HEK293 (cell line): ENCODE data around the gene SRPRB.

Experiments used
- CTCF ChIA-PET: fragments of 350-600 bp; formaldehyde crosslinking; extraction: SDS; loops from one replicate; lab custom pipeline; 2021; ENCODE audit warnings: antibody characterized with exemption; lab: Yijun Ruan, JAX
- POLR2A ChIA-PET: fragments of 300-600 bp; formaldehyde crosslinking; extraction: SDS; loops from one replicate; lab custom pipeline; 2020; ENCODE audit warnings: antibody characterized with exemption, inconsistent platforms; lab: Yijun Ruan, JAX
- H3K27ac ChIP-seq: fragments of 200-500 bp; sonication (Bioruptor generic); 2 replicates; pipeline ENCODE4 v1.5.1; 2014; ENCODE audit warnings: low read depth, low read length, control low read depth, inconsistent platforms; ENCODE audit errors: extremely low read depth
- H3K36me3 ChIP-seq, 2 experiments: fragments of 200-500 bp in 1 of 2; sonication (Bioruptor generic) in 1 of 2; 1 replicate in 1 of 2; 2 replicates in 1 of 2; pipeline ENCODE4 v1.5.1; 2014 to 2017; ENCODE audit warnings: inconsistent platforms in 2 of 2, low read length in 2 of 2; ENCODE audit not compliant: control insufficient read depth in 2 of 2, insufficient read depth in 1 of 2
- H3K4me1 ChIP-seq: fragments of 200-500 bp; sonication (Bioruptor generic); 2 replicates; pipeline ENCODE4 v1.5.1; 2014; ENCODE audit warnings: mild to moderate bottlenecking, low read length, inconsistent platforms; ENCODE audit not compliant: control insufficient read depth, insufficient read depth
- H3K4me3 ChIP-seq: 2 replicates; pipeline ENCODE4 v1.5.1; 2011; ENCODE audit warnings: low read depth, mild to moderate bottlenecking, control low read depth, low read length, moderate library complexity
- H3K9me3 ChIP-seq: fragments of 200-500 bp; sonication (Bioruptor generic); 2 replicates; pipeline ENCODE4 v1.5.1; 2014; ENCODE audit warnings: low read depth, low read length, inconsistent platforms; ENCODE audit not compliant: control insufficient read depth, insufficient read depth
- BCL6B ChIP-seq: fragments of 450-650 bp; formaldehyde crosslinking; IDR thresholded peaks from 2 replicates; pipeline ENCODE4 v1.5.1; 2017; ENCODE audit warnings: missing biosample characterization, missing genetic modification characterization
- GFI1B ChIP-seq: fragments of 450-650 bp; formaldehyde crosslinking; IDR thresholded peaks from 2 replicates; pipeline ENCODE4 v1.5.1; 2016; ENCODE audit warnings: missing biosample characterization, missing genetic modification characterization
- GLI2 ChIP-seq: fragments of 450-650 bp; formaldehyde crosslinking; IDR thresholded peaks from 2 replicates; pipeline ENCODE4; 2017; ENCODE audit warnings: missing biosample characterization, missing genetic modification characterization, low read depth, borderline replicate concordance
- KLF8 ChIP-seq: fragments of 450-650 bp; formaldehyde crosslinking; IDR thresholded peaks from 2 replicates; pipeline ENCODE4 v1.5.1; 2016; ENCODE audit warnings: missing biosample characterization, missing genetic modification characterization
- OSR2 ChIP-seq: fragments of 450-650 bp; formaldehyde crosslinking; IDR thresholded peaks from 2 replicates; pipeline ENCODE4 v1.5.1; 2016; ENCODE audit warnings: missing biosample characterization, missing genetic modification characterization
- SCRT2 ChIP-seq: fragments of 450-650 bp; formaldehyde crosslinking; IDR thresholded peaks from 2 replicates; pipeline ENCODE4 v1.5.1; 2016; ENCODE audit warnings: missing biosample characterization, missing genetic modification characterization
- ZBTB1 ChIP-seq: fragments of 450-650 bp; formaldehyde crosslinking; IDR thresholded peaks from 2 replicates; pipeline ENCODE4 v1.5.1; 2016; ENCODE audit warnings: missing biosample characterization, missing genetic modification characterization
- ZNF2 ChIP-seq: fragments of 450-650 bp; formaldehyde crosslinking; IDR thresholded peaks from 2 replicates; pipeline ENCODE4 v1.5.1; 2016; ENCODE audit warnings: missing biosample characterization, missing genetic modification characterization
- ZNF394 ChIP-seq: fragments of 450-650 bp; formaldehyde crosslinking; IDR thresholded peaks from 2 replicates; pipeline ENCODE4 v1.5.1; 2016; ENCODE audit warnings: missing biosample characterization, missing genetic modification characterization, mild to moderate bottlenecking, moderate library complexity, borderline replicate concordance
- ZNF544 ChIP-seq: fragments of 450-650 bp; formaldehyde crosslinking; IDR thresholded peaks from 2 replicates; pipeline ENCODE4 v1.5.0; 2017; ENCODE audit warnings: missing biosample characterization, missing genetic modification characterization
- ZNF580 ChIP-seq: fragments of 450-650 bp; formaldehyde crosslinking; IDR thresholded peaks from 2 replicates; pipeline ENCODE4 v1.5.1; 2016; ENCODE audit warnings: missing biosample characterization, missing genetic modification characterization
- ZNF596 ChIP-seq: fragments of 450-650 bp; IDR thresholded peaks from 2 replicates; pipeline ENCODE4 v1.5.0; 2018; ENCODE audit warnings: missing biosample characterization, mild to moderate bottlenecking, missing genetic modification characterization, moderate library complexity
- ZNF623 ChIP-seq: fragments of 450-650 bp; formaldehyde crosslinking; IDR thresholded peaks from 2 replicates; pipeline ENCODE4 v1.5.1; 2016; ENCODE audit warnings: missing biosample characterization, missing genetic modification characterization
- TF ChIP-seq, protein P1 (sequence below): IDR thresholded peaks from 2 replicates; pipeline ENCODE4 v1.6.1; 2011; ENCODE audit warnings: mild to moderate bottlenecking, low read depth, low read length, borderline replicate concordance
- TF ChIP-seq, protein P2 (sequence below): fragments of 450-650 bp; formaldehyde crosslinking; IDR thresholded peaks from 2 replicates; pipeline ENCODE4 v1.5.1; 2016; ENCODE audit warnings: missing biosample characterization, missing genetic modification characterization
- TF ChIP-seq, protein P3 (sequence below): fragments of 450-650 bp; formaldehyde crosslinking; IDR thresholded peaks from 2 replicates; pipeline ENCODE4 v1.5.1; 2017; ENCODE audit warnings: missing biosample characterization, missing genetic modification characterization
- TF ChIP-seq, protein P4 (sequence below): fragments of 450-650 bp; formaldehyde crosslinking; IDR thresholded peaks from 2 replicates; pipeline ENCODE4 v1.5.1; 2016; ENCODE audit warnings: missing biosample characterization, missing genetic modification characterization
- TF ChIP-seq, protein P5 (sequence below): fragments of 450-650 bp; formaldehyde crosslinking; IDR thresholded peaks from 2 replicates; pipeline ENCODE4 v1.5.1; 2016; ENCODE audit warnings: missing biosample characterization, missing genetic modification characterization

The SRPRB gene

DNA sequence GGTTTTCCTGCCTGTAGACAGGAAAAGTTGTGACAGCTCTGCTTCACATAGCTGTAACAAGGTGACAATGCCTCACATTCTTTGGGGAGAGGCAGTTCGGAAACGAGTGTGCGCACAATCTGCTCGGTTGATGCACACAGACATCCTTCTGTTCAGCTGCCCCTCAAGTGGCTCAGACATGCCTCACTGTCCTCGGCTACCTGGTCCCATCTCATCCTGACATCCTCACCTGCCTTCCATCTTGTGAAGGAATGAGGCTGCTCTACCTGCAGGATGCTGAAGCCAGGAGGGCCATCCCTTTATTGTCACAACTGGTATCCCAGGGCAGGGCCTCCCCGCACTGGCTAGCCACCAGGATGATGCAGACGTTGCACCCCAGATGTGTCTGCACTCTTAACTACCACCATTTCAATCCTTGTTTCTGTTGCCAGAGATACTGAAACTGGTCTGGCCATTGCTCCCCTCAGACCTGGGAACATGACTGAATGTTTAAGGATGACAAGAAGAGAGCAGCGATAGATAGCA, 19.4 kb downstream of the SRPRB start (continued):
- TF ChIP-seq SCRT2 (no peak), ZNF544 (tag by site-specific recombination) (no peak), ZNF623 (no peak), ZNF2 (tag by site-specific recombination) (no peak), ZBTB1 (tag by site-specific recombination) (no peak), ZNF596 (tag by site-specific recombination) (no peak), BCL6B (tag by site-specific recombination) (no peak)
- TF ChIP-seq, protein P1, sequence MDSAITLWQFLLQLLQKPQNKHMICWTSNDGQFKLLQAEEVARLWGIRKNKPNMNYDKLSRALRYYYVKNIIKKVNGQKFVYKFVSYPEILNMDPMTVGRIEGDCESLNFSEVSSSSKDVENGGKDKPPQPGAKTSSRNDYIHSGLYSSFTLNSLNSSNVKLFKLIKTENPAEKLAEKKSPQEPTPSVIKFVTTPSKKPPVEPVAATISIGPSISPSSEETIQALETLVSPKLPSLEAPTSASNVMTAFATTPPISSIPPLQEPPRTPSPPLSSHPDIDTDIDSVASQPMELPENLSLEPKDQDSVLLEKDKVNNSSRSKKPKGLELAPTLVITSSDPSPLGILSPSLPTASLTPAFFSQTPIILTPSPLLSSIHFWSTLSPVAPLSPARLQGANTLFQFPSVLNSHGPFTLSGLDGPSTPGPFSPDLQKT, result no peak
- TF ChIP-seq, protein P2, sequence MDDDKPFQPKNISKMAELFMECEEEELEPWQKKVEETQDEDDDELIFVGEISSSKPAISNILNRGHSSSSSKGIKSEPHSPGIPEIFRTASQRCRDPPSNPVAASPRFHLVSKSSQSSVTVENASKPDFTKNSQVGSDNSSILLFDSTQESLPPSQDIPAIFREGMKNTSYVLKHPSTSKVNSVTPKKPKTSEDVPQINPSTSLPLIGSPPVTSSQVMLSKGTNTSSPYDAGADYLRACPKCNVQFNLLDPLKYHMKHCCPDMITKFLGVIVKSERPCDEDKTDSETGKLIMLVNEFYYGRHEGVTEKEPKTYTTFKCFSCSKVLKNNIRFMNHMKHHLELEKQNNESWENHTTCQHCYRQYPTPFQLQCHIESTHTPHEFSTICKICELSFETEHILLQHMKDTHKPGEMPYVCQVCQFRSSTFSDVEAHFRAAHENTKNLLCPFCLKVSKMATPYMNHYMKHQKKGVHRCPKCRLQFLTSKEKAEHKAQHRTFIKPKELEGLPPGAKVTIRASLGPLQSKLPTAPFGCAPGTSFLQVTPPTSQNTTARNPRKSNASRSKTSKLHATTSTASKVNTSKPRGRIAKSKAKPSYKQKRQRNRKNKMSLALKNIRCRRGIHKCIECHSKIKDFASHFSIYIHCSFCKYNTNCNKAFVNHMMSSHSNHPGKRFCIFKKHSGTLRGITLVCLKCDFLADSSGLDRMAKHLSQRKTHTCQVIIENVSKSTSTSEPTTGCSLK, result no peak

GRCh38 chr3:133825969-133826727, 20.5 kb downstream of the SRPRB start:
- Histone ChIP-seq H3K4me1 (no peaks in the 10 kb centered on the region), H3K4me3 (no peak overlapping the region), H3K36me3 (peaks cover 0 to 57% of the 10 kb centered on the region in 2 experiments; a peak in 1 of 3 replicates), H3K9me3 (no peaks in the 10 kb centered on the region), H3K27ac (no peak overlapping the region)
- POLR2A ChIA-PET, result no interaction called here
- CTCF ChIA-PET, result no interaction called here
- TF ChIP-seq, protein P3, sequence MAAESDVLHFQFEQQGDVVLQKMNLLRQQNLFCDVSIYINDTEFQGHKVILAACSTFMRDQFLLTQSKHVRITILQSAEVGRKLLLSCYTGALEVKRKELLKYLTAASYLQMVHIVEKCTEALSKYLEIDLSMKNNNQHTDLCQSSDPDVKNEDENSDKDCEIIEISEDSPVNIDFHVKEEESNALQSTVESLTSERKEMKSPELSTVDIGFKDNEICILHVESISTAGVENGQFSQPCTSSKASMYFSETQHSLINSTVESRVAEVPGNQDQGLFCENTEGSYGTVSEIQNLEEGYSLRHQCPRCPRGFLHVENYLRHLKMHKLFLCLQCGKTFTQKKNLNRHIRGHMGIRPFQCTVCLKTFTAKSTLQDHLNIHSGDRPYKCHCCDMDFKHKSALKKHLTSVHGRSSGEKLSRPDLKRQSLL (tag by site-specific recombination), result no peak
- TF ChIP-seq KLF8, result no peak
- no peak for TF ChIP-seq GFI1B (tag by site-specific recombination)
- no peak for TF ChIP-seq GLI2 (tag by site-specific recombination)
- TF ChIP-seq ZNF580, result no peak
- no peak for TF ChIP-seq ZNF394
- TF ChIP-seq, protein P4, sequence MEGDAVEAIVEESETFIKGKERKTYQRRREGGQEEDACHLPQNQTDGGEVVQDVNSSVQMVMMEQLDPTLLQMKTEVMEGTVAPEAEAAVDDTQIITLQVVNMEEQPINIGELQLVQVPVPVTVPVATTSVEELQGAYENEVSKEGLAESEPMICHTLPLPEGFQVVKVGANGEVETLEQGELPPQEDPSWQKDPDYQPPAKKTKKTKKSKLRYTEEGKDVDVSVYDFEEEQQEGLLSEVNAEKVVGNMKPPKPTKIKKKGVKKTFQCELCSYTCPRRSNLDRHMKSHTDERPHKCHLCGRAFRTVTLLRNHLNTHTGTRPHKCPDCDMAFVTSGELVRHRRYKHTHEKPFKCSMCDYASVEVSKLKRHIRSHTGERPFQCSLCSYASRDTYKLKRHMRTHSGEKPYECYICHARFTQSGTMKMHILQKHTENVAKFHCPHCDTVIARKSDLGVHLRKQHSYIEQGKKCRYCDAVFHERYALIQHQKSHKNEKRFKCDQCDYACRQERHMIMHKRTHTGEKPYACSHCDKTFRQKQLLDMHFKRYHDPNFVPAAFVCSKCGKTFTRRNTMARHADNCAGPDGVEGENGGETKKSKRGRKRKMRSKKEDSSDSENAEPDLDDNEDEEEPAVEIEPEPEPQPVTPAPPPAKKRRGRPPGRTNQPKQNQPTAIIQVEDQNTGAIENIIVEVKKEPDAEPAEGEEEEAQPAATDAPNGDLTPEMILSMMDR, result no peak
- no peak for TF ChIP-seq OSR2 (tag by site-specific recombination)
- TF ChIP-seq, protein P5, sequence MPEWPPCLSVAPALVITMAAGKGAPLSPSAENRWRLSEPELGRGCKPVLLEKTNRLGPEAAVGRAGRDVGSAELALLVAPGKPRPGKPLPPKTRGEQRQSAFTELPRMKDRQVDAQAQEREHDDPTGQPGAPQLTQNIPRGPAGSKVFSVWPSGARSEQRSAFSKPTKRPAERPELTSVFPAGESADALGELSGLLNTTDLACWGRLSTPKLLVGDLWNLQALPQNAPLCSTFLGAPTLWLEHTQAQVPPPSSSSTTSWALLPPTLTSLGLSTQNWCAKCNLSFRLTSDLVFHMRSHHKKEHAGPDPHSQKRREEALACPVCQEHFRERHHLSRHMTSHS (tag by site-specific recombination), result no peak
- TF ChIP-seq, all 188 proteins: peak for 0
